ENCODE data around the gene MINDY4.

GRCh38 chr7:30814700-30815387 lies 43.6 kb downstream of the MINDY4 start:
- TF ChIP-seq POLR2A (IDR thresholded peaks at IDR 0.05) (no peak), EP300 (IDR thresholded peaks at IDR 0.05) (no peak), POLR2AphosphoS5 (IDR thresholded peaks at IDR 0.05) (peak in 1 of 3 donors; percentile 76)
